Progenitor cell of endocrine pancreas (in vitro differentiated cells): ENCODE results near the gene IFI6. TPM values are rescaled to one million over a fixed set of nuclear protein-coding genes. Genes with fewer than 3 reads are reported as not detected.
A peak's percentile ranks its signal among the peaks of the same experiment; 100 is the strongest.
"Not testable (repeated sequence)": the region's sequence is repeated elsewhere in the genome, so short reads cannot be mapped to it uniquely, and the experiment has no call there.

Experiments used
- DNase-seq: peaks from one replicate; pipeline ENCODE4 v3.0.0; 2021; ENCODE audit warnings: low spot score; ENCODE audit not compliant: unreplicated experiment
- H3K27ac Mint-ChIP-seq: 2 replicates; pipeline ENCODE4 v1.8.0; 2021; ENCODE audit warnings: mild to moderate bottlenecking, moderate library complexity, mixed read lengths
- H3K27me3 Mint-ChIP-seq: 2 replicates; pipeline ENCODE4 v1.8.0; 2021; ENCODE audit warnings: mixed read lengths
- H3K36me3 Mint-ChIP-seq: 2 replicates; pipeline ENCODE4 v1.8.0; 2022; ENCODE audit warnings: mixed read lengths; ENCODE audit not compliant: insufficient read depth
- H3K4me1 Mint-ChIP-seq: 2 replicates; pipeline ENCODE4 v1.8.0; 2021; ENCODE audit warnings: low read depth, mixed read lengths
- H3K4me3 Mint-ChIP-seq: 2 replicates; pipeline ENCODE4 v1.8.0; 2021; ENCODE audit warnings: low read depth, mild to moderate bottlenecking, moderate library complexity, mixed read lengths
- H3K9me3 Mint-ChIP-seq: 2 replicates; pipeline ENCODE4 v1.8.0; 2021; ENCODE audit warnings: low read depth, mixed read lengths
- total RNA-seq: library from RNA; stranded (reverse); gene quantifications from 2 replicates; pipeline ENCODE4 v1.2.1, GENCODE V29; 2021
- TF ChIP-seq, protein P1 (sequence below): fragments of 200-600 bp; sonication (generic); IDR thresholded peaks from one replicate; pipeline ENCODE4 v1.5.0; 2021; ENCODE audit warnings: antibody characterized with exemption, mild to moderate bottlenecking; ENCODE audit not compliant: unreplicated experiment

The IFI6 gene
- total RNA-seq, 1 donor from 2014 or later = 4.4 TPM

DNA sequence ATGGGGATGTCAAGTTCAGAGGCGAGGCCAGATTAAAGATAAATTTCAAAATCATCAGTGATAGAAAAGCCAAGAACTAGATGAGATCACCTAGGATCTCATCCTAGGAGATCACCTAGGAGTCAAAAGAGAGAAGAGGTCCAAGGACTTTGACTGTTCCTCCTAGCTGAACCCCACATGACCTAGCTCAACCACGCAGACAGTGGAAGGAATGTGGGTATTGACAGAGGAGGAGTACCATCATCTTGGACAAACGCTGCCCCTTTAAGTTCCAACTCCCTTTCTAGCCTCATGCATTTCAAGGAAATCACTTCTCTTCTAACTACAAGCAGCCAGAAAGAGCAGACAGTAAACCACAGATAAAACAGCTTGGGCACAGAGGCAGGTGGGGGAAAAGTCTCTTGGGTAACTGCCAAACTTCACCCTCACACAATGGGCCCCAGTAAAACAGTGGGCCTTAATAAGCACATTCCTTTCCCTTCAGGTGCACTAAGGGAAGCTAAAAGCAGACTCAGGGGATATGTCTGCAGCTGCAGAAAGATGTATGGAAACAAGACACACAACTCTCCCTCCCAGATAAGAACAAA, 41.2 kb upstream of the IFI6 start:
- DNase-seq = no peak
- Mint-ChIP-seq H3K27me3 (no peaks in the 10 kb centered on the region), H3K36me3 (peaks cover 3% of the 10 kb centered on the region), H3K4me3 (no peak overlapping the region), H3K4me1 (peaks cover 21% of the 10 kb centered on the region), H3K27ac (peak overlapping the region; percentile 2), H3K9me3 (peaks cover 16% of the 10 kb centered on the region)
- TF ChIP-seq, protein P1, sequence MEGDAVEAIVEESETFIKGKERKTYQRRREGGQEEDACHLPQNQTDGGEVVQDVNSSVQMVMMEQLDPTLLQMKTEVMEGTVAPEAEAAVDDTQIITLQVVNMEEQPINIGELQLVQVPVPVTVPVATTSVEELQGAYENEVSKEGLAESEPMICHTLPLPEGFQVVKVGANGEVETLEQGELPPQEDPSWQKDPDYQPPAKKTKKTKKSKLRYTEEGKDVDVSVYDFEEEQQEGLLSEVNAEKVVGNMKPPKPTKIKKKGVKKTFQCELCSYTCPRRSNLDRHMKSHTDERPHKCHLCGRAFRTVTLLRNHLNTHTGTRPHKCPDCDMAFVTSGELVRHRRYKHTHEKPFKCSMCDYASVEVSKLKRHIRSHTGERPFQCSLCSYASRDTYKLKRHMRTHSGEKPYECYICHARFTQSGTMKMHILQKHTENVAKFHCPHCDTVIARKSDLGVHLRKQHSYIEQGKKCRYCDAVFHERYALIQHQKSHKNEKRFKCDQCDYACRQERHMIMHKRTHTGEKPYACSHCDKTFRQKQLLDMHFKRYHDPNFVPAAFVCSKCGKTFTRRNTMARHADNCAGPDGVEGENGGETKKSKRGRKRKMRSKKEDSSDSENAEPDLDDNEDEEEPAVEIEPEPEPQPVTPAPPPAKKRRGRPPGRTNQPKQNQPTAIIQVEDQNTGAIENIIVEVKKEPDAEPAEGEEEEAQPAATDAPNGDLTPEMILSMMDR = no peak

GRCh38 chr1:27710574-27710973, 38.6 kb upstream of the IFI6 start:
- Mint-ChIP-seq H3K4me1 (peaks cover 16% of the 10 kb centered on the region), H3K36me3 (no peaks in the 10 kb centered on the region), H3K9me3 (peaks cover 3% of the 10 kb centered on the region), H3K4me3 (no peak overlapping the region), H3K27ac (no peak overlapping the region), H3K27me3 (no peaks in the 10 kb centered on the region)
- TF ChIP-seq, protein P1 = no peak
- DNase-seq = no peak

GRCh38 chr1:27705545-27705944, 33.6 kb upstream of the IFI6 start:
- H3K27me3 Mint-ChIP-seq = no peaks in the 10 kb centered on the region
- no peaks in the 10 kb centered on the region for H3K4me1 Mint-ChIP-seq
- peaks cover 1% of the 10 kb centered on the region for H3K36me3 Mint-ChIP-seq
- no peak overlapping the region for H3K4me3 Mint-ChIP-seq
- DNase-seq = no peak
- TF ChIP-seq, protein P1 = no peak
- no peak overlapping the region for H3K27ac Mint-ChIP-seq
- peaks cover 11% of the 10 kb centered on the region for H3K9me3 Mint-ChIP-seq

DNA sequence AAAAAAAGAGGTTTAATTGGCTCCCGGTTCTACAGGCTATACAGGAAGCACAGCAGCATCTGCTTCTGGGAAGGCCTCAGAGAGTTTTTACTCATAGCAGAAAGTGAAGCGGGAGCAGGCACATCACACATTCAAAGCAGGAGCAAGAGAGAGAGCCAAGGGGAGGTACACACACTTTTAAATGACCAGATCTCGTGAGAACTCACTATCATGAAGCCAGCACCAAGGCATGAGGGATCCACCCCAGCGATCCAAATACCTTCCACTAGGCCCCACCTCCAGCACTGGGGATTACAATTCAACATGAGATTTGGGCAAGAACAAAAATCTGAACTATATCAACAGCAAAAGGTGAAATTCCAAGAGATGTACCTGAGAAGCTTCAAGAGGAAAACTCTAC, 33.0 kb upstream of the IFI6 start:
- H3K27me3 Mint-ChIP-seq = no peaks in the 10 kb centered on the region
- H3K27ac Mint-ChIP-seq = no peak overlapping the region
- TF ChIP-seq, protein P1 = no peak
- no peaks in the 10 kb centered on the region for H3K4me1 Mint-ChIP-seq
- peaks cover 11% of the 10 kb centered on the region for H3K9me3 Mint-ChIP-seq
- DNase-seq = no peak
- H3K36me3 Mint-ChIP-seq = peaks cover 1% of the 10 kb centered on the region
- no peak overlapping the region for H3K4me3 Mint-ChIP-seq

- not testable (repeated sequence) for H3K27me3 Mint-ChIP-seq, H3K36me3 Mint-ChIP-seq, H3K4me3 Mint-ChIP-seq, H3K9me3 Mint-ChIP-seq, H3K4me1 Mint-ChIP-seq, H3K27ac Mint-ChIP-seq, DNase-seq
These were observed 24.8 kb upstream of the IFI6 start for GRCh38 chr1:27696835-27697234.

GRCh38 chr1:27690183-27690582, 18.2 kb upstream of the IFI6 start:
- H3K4me1 Mint-ChIP-seq = peaks cover 2% of the 10 kb centered on the region
- H3K27me3 Mint-ChIP-seq = peaks cover 13% of the 10 kb centered on the region
- peaks cover 8% of the 10 kb centered on the region for H3K9me3 Mint-ChIP-seq
- TF ChIP-seq, protein P1 = no peak
- H3K27ac Mint-ChIP-seq = no peak overlapping the region
- H3K4me3 Mint-ChIP-seq = no peak overlapping the region
- no peaks in the 10 kb centered on the region for H3K36me3 Mint-ChIP-seq
- no peak for DNase-seq
